ENCODE data around the gene LDAH. TPM values are rescaled to one million over a fixed set of nuclear protein-coding genes. Genes with fewer than 3 reads are reported as not detected.

Gene LDAH
- total RNA-seq, 1 experiment from 2014 or later = 15.2 TPM

- H4K91ac ChIP-seq (ENCODE audit: insufficient read length, low read depth, low read length) = no peak overlapping the region
- no peaks in the 10 kb centered on the region for H3K9me3 Mint-ChIP-seq
- no CpG with 5 or more reads among the region's 4 CpGs for WGBS (ENCODE audit: extremely low coverage, insufficient read length, low lambda C conversion rate)
- H2BK5ac ChIP-seq (ENCODE audit: insufficient read length, low read length) = no peak overlapping the region
- H3K23ac ChIP-seq (ENCODE audit: insufficient read length, low read depth, low read length) = no peak overlapping the region
- H3K27ac Mint-ChIP-seq = no peak overlapping the region
- no peak overlapping the region for H3K9ac ChIP-seq (ENCODE audit: extremely low read depth, insufficient read length, low read length)
- H2BK12ac ChIP-seq (ENCODE audit: insufficient read length, low read depth, low read length) = no peak overlapping the region
- no peaks in the 10 kb centered on the region for H3K4me1 ChIP-seq (ENCODE audit: insufficient read depth, low read length)
- no peaks in the 10 kb centered on the region for H3K9me3 ChIP-seq (ENCODE audit: control insufficient read depth, low read depth, low read length)
- no peaks in the 10 kb centered on the region; a peak in 1 of 7 replicates for H3K36me3 Mint-ChIP-seq (ENCODE audit: insufficient read depth in 1 of 3, low read depth in 3 of 3)
- H3K14ac ChIP-seq (ENCODE audit: insufficient read depth, low read length) = no peak overlapping the region
- H2AFZ ChIP-seq (ENCODE audit: low read length) = no peak overlapping the region
- peaks cover 7% of the 10 kb centered on the region; the same call in 1 of the 2 replicates for H3K27me3 ChIP-seq (ENCODE audit: insufficient read depth, low read length)
- H3K4me3 Mint-ChIP-seq = no peak overlapping the region
- H3K56ac ChIP-seq (ENCODE audit: insufficient read length, low read depth, low read length) = no peak overlapping the region
- no peaks in the 10 kb centered on the region for H3K79me1 ChIP-seq (ENCODE audit: insufficient read depth, low read depth, low read length, poor library complexity, severe bottlenecking)
- no peak overlapping the region for H2AK5ac ChIP-seq (ENCODE audit: insufficient read length, low read length)
- H3K4me2 ChIP-seq (ENCODE audit: insufficient read depth, insufficient read length, low read length) = no peak overlapping the region
- no peak overlapping the region for H2BK15ac ChIP-seq (ENCODE audit: low read depth, low read length)
- H3K79me2 ChIP-seq (ENCODE audit: insufficient read depth, low read length) = no peaks in the 10 kb centered on the region
- no peak overlapping the region for H2BK120ac ChIP-seq (ENCODE audit: low read depth, low read length, poor library complexity, severe bottlenecking)
- no peak overlapping the region for H4K5ac ChIP-seq (ENCODE audit: insufficient read length, low read depth, low read length)
- no peak overlapping the region for H3K27ac ChIP-seq (ENCODE audit: insufficient read length, low read depth, low read length)
- no peak overlapping the region for H3K18ac ChIP-seq (ENCODE audit: insufficient read length, low read depth, low read length)
- peaks cover 5 to 20% of the 10 kb centered on the region in 2 experiments for H3K4me1 Mint-ChIP-seq
- H3K23me2 ChIP-seq (ENCODE audit: insufficient read length, low read depth, low read length, poor library complexity, severe bottlenecking) = no peaks in the 10 kb centered on the region
- H3K27me3 Mint-ChIP-seq (ENCODE audit: low read depth) = peaks cover 63% of the 10 kb centered on the region
- H4K8ac ChIP-seq (replicated peaks; ENCODE audit: insufficient read length, low read depth, low read length) = no peak overlapping the region
- H2BK20ac ChIP-seq (ENCODE audit: low read depth, low read length, poor library complexity, severe bottlenecking) = no peak overlapping the region
- TF ChIP-seq CTCF (conservative IDR thresholded peaks at IDR 0.05) = no peak
- DNase-seq = no peak
- no peak overlapping the region for H3T11ph ChIP-seq (ENCODE audit: low read length)
- no peak overlapping the region for H3K4ac ChIP-seq (ENCODE audit: low read depth, low read length)
- H4K20me1 ChIP-seq (ENCODE audit: control insufficient read depth, insufficient read depth, insufficient read length) = no peaks in the 10 kb centered on the region
These were observed 165.2 kb downstream of the LDAH start for GRCh38 chr2:20657522-20658235.
